GM11168 (cell line): ENCODE data around the gene RPP25L.

ENCODE experiments used
- in situ Hi-C: fragments of 300-500 bp; cut with MboI; formaldehyde crosslinking; loops from one replicate; pipeline ENCODE4 v1.12.0; 2022; ENCODE audit warnings: low sequenced_read_pairs; ENCODE audit not compliant: unreplicated experiment

Gene RPP25L

DNA sequence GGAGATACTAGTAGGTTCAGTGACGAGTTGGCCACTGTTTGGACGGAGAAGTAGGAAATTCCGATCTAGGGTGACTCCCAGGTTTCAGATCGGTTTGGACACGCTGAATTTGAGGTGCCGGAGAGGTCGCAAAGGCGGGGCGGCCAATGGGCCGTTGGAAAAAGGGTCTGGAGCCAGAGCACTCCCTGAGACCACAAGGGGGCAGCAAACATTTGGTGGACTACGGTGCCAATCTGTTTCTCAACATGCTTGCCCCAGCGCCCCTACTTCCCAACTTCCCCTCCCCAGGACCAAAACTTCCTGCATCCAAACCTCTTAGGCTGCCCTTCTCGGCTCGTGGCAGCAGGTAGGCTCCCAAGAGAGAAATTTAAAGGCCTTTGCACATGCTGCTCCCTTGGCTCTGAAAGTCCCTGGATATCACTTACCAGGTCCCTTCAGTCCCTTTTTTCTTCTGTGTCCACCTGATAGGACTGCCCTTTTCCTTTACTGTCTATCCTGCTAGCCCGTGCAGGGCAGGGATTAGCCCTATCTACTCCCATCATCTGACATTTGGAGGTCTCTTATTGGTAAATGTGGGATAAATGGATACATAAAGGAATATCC lies 992 bp upstream of the RPP25L start:
- in situ Hi-C loops: no loop called here

GRCh38 chr9:34611251-34611810 lies 566 bp downstream of the RPP25L start:
- in situ Hi-C loops: no loop called here

DNA sequence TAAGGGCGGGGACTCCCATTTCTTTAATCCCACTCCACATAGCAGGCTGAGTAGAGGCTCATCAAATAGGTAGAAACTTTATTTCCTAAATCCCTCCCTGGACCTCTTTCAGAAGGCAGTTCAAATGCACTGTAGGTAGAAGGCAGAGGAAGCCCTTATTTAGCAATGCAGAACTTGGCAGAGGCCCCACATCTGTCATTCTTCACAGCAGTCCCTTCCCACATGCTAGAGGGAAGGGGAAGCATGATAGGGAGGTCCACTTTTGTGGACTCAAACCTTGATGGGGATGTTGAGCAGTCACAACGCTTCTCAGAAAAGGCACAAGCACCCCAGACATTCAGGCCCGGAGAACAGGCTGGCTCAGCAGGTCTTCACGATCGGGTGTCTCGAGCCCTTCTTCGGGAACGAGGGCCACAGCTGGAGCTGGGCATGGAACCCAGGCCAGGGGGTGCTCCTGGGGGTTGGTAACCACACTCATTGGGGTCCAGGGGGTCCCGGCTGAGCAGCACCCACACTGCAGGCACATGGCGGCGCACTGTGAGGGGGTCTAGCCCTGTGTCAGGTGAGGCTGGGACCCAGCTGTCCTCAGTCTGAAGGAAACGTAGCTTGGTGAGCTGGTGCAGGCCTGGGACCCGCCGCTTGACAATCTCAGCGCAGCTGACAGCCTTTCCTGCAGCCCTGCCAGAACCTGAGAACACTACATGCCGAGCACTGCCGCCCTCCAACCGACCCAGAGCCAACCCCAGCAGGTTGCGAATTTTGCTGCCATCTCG lies 1.3 kb downstream of the RPP25L start:
- in situ Hi-C loops: no loop called here

DNA sequence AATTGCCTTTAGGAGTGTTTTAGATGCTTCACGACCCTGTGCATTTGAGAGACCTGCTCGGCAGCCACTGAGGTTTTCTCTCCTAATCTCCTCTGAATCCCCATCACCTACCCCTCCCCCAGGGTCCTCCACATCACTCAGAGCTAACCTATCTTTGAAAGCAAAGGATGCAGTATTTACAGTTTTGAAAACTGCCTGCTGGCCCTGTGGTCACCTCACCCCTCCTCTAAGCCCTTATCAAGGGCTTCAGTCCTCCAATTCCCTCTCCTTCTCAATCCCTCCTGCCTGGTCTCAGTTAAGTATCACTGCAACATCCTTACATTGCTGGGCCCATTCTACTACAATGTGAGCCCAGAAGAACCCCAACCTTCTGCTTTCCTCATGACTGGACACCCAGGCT lies 4.6 kb downstream of the RPP25L start:
- in situ Hi-C loops: loop anchor here (10.0 kb wide), 1 partner anchor 183 kb away; no protein-coding TSS in a partner anchor

GRCh38 chr9:34606905-34607304 lies 5.0 kb downstream of the RPP25L start:
- in situ Hi-C loops: loop anchor here (10.0 kb wide), 1 partner anchor 182 kb away; no protein-coding TSS in a partner anchor

GRCh38 chr9:34606190-34606589 lies 5.7 kb downstream of the RPP25L start:
- in situ Hi-C loops: loop anchor here (10.0 kb wide), 1 partner anchor 181 kb away; no protein-coding TSS in a partner anchor

DNA sequence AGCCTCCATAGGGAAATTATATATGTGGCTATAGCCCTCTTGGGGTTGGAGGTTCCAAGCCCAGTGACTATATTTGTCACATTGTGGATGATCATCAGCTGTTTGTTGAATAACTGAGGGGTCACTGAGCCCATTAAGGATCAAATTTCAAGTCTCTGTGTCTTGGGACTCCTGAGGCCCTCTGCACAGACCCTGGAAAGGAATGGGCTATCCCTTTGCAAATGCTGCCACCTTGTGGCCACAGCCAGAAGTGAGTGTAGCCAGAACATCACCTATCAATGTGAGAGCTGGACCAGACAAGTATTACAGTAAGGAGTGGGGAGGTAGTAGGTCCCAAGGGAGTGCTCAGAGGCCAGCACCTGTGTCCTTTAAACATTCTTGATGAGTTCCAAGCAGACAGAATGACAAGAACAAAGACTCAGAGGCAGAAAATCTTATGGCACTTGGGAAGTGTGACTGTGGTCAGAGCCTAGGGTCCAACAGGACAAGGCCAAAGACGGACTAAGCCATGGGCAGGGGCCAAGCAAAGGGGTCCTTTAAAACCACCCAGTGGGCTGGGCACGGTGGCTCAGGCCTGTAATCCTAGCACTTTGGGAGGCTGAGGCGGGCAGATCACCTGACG lies 8.2 kb downstream of the RPP25L start:
- in situ Hi-C loops: loop anchor here (10.0 kb wide), 1 partner anchor 179 kb away; no protein-coding TSS in a partner anchor

DNA sequence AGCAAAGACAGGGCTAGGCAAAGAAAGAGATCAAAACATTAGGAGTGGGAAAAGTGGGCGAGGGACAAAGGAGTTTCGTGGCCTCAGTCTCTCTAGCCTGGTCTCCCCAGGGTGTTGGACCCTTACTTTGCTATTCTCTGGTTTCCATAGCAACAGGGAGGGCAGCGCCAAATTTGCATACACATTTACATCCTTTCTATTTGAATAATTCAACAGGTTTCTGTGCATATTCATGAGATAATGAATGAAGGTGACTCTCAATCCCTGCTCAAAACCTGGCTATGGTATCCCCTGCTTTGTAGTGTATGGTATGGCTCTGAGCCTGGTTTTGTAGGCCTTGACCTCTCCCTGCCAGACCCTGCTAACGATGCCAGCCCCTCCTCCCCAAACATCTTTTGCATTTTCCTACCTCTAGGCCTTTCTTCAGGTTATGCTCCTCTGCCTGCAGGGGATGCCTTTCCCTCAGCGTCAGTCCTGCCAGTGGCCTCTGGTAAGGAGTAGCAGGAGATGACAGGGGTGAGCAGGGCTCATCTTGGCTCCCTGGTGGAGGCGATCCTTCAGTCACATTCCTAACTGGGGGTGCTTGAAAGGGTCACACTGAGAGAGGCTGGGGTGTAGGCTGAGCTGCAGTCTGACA lies 9.8 kb downstream of the RPP25L start:
- in situ Hi-C loops: loop anchor here (10.0 kb wide), 1 partner anchor 177 kb away; no protein-coding TSS in a partner anchor

DNA sequence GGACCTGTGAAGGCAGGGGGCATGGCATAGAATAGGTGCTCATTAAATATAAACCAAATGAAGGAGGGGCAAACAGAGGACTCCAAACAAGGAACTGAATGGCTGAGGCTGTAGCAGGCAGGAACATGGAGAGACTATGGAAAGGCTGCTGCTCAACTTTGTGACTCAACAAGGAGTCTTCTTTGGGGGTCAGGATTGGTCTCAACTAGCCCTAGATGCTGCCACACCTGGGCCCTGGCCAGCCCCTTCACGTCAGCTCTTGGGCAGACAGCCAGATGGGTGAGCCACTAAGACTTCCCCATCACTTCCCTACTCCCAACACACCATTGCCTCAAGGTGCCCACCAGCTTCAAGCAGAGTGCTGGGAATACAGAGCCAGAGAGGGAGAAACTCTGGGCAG lies 11.0 kb downstream of the RPP25L start:
- in situ Hi-C loops: loop anchor here (10.0 kb wide), 1 partner anchor 176 kb away; no protein-coding TSS in a partner anchor

DNA sequence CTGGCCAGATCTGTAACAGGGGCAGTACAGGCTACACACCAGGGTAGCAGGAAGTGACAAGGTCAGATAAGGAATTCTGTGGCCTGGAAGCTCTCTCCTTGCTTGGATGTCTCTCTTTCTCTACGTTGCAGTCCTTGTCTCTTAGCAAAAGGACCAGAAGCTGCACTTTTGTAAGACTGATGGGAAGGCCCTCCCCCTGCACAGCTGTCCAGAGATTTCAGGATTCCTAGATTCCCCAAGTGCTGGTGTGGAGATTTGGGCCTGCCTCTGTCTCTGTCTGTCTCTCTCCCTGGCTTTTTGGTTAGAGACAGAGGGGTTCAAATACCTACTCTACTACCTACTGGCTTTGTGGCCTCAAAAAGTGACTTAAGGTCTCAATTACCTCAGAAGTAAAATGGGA lies 12.4 kb downstream of the RPP25L start:
- in situ Hi-C loops: loop anchor here (5.0 kb wide), 1 partner anchor 47 kb away; no protein-coding TSS in a partner anchor

DNA sequence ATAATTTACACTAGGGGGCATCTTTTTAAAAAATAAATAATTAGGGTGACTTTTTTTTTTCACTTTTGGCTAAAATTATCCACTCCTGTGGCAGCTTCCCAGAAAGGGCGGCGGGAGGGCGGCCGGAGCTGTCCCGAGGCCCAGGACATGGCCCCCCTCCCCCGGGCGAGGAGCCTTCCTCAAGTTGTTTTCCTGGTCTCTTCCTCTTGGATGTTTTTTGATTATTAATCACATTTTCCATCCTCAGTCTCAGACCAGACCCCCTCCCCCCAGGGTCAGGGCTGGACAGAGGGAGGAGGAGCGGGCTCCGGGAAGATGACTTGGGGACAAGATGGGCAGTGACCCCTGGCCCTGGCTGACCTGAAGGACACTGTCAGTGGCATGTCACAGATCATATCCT lies 17.7 kb downstream of the RPP25L start:
- in situ Hi-C loops: no loop called here

GRCh38 chr9:34592895-34593601 lies 18.8 kb downstream of the RPP25L start:
- in situ Hi-C loops: no loop called here

- in situ Hi-C loops: no loop called here
These were observed 19.7 kb downstream of the RPP25L start for GRCh38 chr9:34591917-34592866.

GRCh38 chr9:34591248-34591916 lies 20.5 kb downstream of the RPP25L start:
- in situ Hi-C loops: no loop called here

GRCh38 chr9:34590381-34591247 lies 21.3 kb downstream of the RPP25L start:
- in situ Hi-C loops: no loop called here

DNA sequence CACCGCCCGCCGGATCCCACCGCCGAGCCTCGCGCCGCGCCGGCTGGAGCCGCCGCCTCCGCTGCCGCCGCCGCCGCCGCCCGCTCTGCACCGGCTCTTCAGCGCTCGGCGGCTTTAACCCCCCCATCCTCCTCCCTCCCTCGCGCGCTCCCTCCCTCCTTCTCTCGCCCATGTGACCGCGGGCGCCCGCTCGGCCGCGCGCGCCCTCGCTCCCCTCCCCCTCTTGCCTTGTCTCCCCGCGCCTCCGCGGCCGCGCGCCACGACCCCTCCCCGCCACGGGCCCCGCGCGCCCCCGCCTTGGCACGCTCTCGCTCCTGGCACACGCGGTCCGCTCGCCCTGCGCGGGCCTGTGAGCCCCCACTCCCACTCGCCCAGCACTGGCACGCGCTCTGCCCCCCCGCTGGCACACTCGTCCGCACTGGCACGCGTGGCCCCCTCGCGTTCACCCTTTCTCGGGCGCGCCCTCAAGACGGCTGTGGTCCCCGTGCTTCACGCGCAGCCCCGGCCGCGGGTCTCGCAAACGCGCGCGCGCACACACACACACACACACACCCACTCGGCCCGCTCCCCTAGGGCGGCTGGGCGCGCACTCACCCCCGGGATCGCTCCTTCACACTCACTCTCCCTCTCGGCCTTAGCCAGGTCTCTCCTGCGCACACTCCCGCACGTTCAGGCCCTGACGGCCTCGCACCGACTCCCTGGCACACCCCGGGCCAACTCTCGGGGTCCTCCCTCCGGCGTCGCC lies 22.1 kb downstream of the RPP25L start, which contains the start of gene CNTFR:
Gene CNTFR (minus strand): TSS at position 89 of the 745 bp plus-strand sequence. CDS start 20,743 bp downstream, outside the sequence.
- in situ Hi-C loops: no loop called here
